Brain microvascular endothelial cell (primary cell): Measurements from ENCODE around the gene RAB3B.

ENCODE experiments used
- DNase-seq: peaks from one replicate; pipeline ENCODE4 v3.0.0-alpha.2; 2020
- H3K27ac ChIP-seq: fragments of 250-450 bp; sonication (Bioruptor Pico); 2 replicates; pipeline ENCODE4 v1.5.1; 2020; ENCODE audit warnings: mild to moderate bottlenecking, moderate library complexity
- H3K27me3 ChIP-seq: fragments of 250-450 bp; sonication (Bioruptor Pico); replicated peaks from 2 replicates; pipeline ENCODE4 v1.5.1; 2020; ENCODE audit warnings: mild to moderate bottlenecking
- H3K36me3 ChIP-seq: fragments of 250-450 bp; sonication (Bioruptor Pico); replicated peaks from 2 replicates; pipeline ENCODE4 v1.5.1; 2020; ENCODE audit warnings: mild to moderate bottlenecking
- H3K4me3 ChIP-seq: 2 replicates; pipeline ENCODE4 v1.5.1; 2011; ENCODE audit warnings: low read depth, mild to moderate bottlenecking, control low read depth, low read length, moderate library complexity
- in situ Hi-C: cut with HindIII; loops from 2 replicates; pipeline ENCODE4 v1.10.0; 2017; ENCODE audit warnings: low sequenced_read_pairs, low pct_ligation_motif_present
- TF ChIP-seq, protein P1 (sequence below): IDR thresholded peaks from 2 replicates; pipeline ENCODE4 v1.5.1; 2011; ENCODE audit warnings: low read depth, mild to moderate bottlenecking, moderate library complexity, low read length, control low read depth, inconsistent platforms; ENCODE audit errors: missing control alignments

RAB3B gene

DNA sequence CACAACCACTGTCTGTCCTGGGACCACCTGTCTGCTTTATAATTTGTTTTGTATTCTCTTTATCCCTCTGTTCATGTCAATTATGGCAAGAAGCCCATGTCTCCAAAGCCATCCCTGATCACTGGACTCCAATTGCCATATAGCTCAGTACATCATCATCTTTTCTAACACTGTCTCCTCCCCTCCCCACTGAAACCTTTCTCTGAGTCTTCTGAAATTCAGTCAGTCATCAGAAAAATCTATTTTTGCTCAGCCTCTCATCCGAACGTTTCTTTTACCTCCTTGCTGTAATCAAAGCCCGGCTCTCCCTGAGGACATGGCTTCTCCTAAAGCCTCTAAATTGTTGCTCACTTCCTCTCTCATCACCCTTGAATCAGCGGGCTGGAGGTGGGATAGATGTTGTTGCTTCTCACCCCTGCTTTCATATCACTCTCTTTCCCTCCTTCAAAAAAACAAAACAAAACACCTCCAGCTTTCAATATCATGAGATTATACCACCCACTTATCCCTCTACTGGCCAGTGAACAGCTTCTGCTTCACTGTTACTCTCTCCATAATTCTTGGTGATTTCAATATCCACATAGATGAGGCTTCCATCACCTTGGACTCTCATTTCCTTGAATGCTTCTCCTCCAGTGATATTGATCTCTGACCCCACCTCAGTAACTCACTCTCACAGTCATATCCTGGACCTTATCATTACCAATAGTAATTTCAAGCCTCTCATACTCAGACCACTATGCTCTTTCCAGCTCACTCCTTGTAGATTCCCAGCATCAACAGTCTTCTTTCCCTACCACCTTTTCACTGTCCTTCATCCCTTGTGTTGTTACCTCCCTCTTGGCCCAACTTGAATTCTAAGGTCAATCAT, 27.8 kb downstream of the RAB3B start:
- no peak for DNase-seq
- Histone ChIP-seq H3K4me3 (no peak overlapping the region), H3K27me3 (no peaks in the 10 kb centered on the region), H3K27ac (no peak overlapping the region), H3K36me3 (no peaks in the 10 kb centered on the region)
- in situ Hi-C loops, result no loop called here
- TF ChIP-seq, protein P1, sequence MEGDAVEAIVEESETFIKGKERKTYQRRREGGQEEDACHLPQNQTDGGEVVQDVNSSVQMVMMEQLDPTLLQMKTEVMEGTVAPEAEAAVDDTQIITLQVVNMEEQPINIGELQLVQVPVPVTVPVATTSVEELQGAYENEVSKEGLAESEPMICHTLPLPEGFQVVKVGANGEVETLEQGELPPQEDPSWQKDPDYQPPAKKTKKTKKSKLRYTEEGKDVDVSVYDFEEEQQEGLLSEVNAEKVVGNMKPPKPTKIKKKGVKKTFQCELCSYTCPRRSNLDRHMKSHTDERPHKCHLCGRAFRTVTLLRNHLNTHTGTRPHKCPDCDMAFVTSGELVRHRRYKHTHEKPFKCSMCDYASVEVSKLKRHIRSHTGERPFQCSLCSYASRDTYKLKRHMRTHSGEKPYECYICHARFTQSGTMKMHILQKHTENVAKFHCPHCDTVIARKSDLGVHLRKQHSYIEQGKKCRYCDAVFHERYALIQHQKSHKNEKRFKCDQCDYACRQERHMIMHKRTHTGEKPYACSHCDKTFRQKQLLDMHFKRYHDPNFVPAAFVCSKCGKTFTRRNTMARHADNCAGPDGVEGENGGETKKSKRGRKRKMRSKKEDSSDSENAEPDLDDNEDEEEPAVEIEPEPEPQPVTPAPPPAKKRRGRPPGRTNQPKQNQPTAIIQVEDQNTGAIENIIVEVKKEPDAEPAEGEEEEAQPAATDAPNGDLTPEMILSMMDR, result peak; percentile 8

DNA sequence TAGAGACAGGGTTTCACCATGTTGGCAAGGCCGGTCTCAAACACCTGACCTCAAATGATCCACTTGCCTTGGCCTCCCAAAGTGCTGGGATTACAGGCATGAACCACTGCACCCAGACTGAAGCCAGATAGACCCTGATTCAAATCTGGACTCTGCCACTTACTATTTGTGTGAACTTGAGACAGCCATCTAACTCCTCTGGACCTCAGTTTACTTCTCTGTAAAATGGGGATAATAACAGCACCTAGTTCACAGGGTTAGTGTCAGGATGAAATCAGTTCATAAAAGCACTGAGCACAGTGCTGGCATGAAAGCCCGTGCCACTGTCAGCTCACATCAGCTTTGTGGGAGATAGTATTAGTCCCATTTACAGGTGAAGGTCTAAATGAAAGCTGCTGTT, 28.5 kb downstream of the RAB3B start:
- H3K36me3 ChIP-seq, result no peaks in the 10 kb centered on the region
- in situ Hi-C loops, result no loop called here
- TF ChIP-seq, protein P1, result no peak
- no peak for DNase-seq
- H3K27me3 ChIP-seq, result no peaks in the 10 kb centered on the region
- no peak overlapping the region for H3K27ac ChIP-seq
- no peak overlapping the region for H3K4me3 ChIP-seq

DNA sequence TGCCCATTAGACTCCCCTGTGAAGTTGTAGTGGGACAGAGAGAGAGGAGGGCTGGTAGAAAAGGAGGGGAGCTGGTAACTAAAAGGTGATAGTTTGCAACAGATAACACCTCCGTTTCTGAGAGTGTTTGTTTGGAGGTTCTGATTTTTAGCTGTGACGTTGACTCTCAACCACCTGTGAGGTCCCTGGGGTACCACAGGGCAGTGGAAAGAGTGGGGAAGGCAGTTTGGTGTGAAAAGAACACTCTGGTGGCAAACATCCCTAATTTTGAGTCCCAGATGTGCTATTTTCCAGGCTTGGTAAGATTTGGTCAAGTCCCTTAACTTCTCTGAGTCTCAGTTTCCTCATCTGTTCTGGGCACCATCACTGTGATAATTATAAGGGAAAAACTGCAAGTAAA, 29.3 kb downstream of the RAB3B start:
- in situ Hi-C loops, result no loop called here
- H3K4me3 ChIP-seq, result no peak overlapping the region
- no peaks in the 10 kb centered on the region for H3K36me3 ChIP-seq

DNA sequence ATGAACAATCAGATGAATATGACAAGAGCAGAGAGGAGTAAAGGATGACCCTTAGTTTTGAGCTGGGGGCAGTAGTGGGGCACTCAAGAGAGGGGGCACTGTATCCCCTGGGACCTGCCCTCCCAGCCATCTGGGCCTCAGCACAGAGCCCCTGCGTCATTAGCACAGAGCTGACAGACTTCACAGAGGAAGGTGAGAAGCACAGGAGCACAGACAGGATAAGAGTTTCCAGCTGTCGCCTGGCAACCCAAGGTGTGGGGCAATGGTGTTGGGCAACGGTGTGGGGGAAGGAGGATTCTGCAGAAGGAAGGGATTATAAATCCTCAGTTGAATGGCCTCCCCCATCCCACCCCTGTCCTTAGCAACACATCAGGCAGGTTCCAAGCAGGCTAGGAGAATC, 30.2 kb downstream of the RAB3B start:
- no peak overlapping the region for H3K27ac ChIP-seq
- TF ChIP-seq, protein P1, result no peak
- no peaks in the 10 kb centered on the region for H3K36me3 ChIP-seq
- DNase-seq, result no peak
- in situ Hi-C loops, result no loop called here
- no peak overlapping the region for H3K4me3 ChIP-seq
- H3K27me3 ChIP-seq, result no peaks in the 10 kb centered on the region

More for the DNA sequence above, 29.3 kb downstream of the RAB3B start:
- DNase-seq, result no peak
- Histone ChIP-seq H3K27ac (no peak overlapping the region), H3K27me3 (no peaks in the 10 kb centered on the region)
- TF ChIP-seq, protein P1, result no peak

DNA sequence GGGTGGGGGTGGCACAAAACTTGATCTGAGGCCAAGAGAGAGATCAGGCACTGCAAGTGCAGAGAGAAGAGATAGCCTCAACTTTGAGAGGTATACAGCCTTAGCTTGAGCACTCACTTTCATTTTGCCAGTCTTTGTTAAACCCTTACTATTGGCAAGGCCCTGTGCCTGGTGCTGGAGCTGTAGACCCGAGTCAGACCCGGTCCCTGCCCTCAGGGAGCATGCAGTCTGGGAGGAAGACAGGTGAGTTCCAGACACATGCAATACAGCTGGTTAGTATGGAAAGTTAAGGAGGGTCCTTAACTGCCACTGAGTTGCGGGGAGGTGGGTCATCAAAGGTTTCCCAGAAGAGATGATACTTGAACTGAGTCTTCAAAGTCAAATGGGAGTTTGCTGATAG, 31.7 kb downstream of the RAB3B start:
- Histone ChIP-seq H3K36me3 (no peaks in the 10 kb centered on the region), H3K27ac (no peak overlapping the region), H3K4me3 (no peak overlapping the region), H3K27me3 (no peaks in the 10 kb centered on the region)
- DNase-seq, result no peak
- in situ Hi-C loops, result no loop called here
- TF ChIP-seq, protein P1, result no peak

DNA sequence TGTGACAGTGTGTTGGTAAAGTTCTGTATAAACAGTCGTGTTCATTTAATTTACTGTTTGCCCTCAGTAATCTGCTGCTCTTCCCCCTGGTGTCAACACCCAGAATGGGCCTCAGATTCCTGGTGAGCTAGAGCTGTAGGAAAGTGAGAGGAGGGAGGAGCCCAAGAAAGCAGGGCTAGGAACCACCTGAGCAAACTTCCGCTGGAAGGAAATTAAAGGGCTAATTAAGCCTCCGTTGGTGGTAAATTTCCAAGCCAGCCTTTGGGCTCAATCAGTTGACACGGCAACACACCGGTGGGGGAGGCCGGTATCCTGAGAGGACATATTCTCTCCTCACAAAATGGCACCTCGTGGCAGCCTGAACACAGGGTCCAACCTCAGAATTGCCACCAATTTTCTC, 32.9 kb downstream of the RAB3B start:
- Histone ChIP-seq H3K27me3 (no peaks in the 10 kb centered on the region), H3K27ac (no peak overlapping the region), H3K4me3 (no peak overlapping the region), H3K36me3 (no peaks in the 10 kb centered on the region)
- in situ Hi-C loops, result no loop called here
- no peak for DNase-seq
- TF ChIP-seq, protein P1, result no peak
